ENCODE results near the gene CPNE4. TPM values are rescaled to one million over a fixed set of nuclear protein-coding genes. Genes with fewer than 3 reads are reported as not detected.

The CPNE4 gene
- total RNA-seq, 2 experiments from 2014 or later: not detected

DNA sequence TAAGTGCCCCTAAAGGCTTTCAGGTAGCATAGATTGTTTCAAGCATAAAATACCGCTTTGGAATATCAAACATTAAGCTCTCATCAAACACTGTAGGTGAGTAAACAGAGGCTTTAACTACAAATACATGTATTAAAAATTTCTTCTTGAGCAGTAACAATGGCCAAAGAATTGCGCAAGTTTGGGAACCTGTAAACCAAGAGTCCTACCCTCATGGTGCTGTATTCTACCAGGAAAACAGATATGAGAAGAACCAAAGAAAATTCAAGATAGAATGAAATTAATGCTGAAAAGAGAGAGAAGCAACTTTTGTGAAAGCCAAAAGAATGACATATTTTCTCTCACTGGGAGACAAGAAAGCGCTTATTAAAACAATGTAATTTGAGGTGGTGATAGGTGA, 45.5 kb downstream of the CPNE4 start:
- H3K4me1 Mint-ChIP-seq (ENCODE audit: low read depth): no peaks in the 10 kb centered on the region
- H3K27me3 Mint-ChIP-seq: peaks cover 5% of the 10 kb centered on the region
- no peaks in the 10 kb centered on the region for H3K9me3 Mint-ChIP-seq
- no peak for TF ChIP-seq CTCF (IDR thresholded peaks at IDR 0.05)
- DNase-seq (no peak), ATAC-seq (no peak)
- no peak overlapping the region for H3K27ac Mint-ChIP-seq
- intact Hi-C loops (cut with micrococcal nuclease): no loop called here
- POLR2A ChIA-PET: no interaction called here
- CTCF ChIA-PET: no interaction called here
- H3K4me3 Mint-ChIP-seq: no peak overlapping the region
- no peaks in the 10 kb centered on the region for H3K36me3 Mint-ChIP-seq (ENCODE audit: low read depth)

DNA sequence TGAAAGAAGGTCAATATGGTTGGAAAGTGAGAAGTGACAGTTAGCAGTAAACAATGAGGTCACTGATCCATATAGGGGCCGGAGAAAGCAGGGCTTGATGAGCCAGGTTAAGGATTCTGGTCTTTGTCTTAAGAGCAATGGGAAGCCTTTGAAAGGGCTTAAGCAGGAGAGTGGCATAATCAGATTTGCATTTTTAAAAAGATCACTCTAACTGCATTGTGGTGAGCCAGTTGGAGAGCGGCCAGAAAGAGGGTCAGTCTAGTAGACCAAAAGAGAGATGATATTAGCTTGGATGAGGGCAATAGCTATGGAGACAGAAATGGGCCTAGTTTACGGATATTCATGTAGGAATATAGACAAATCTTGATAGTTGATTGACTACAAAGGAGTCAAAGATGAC, 46.6 kb downstream of the CPNE4 start:
- Mint-ChIP-seq H3K36me3 (ENCODE audit: low read depth) (no peaks in the 10 kb centered on the region), H3K9me3 (no peaks in the 10 kb centered on the region), H3K27me3 (peaks cover 5% of the 10 kb centered on the region), H3K27ac (no peak overlapping the region), H3K4me1 (ENCODE audit: low read depth) (no peaks in the 10 kb centered on the region), H3K4me3 (no peak overlapping the region)
- POLR2A ChIA-PET: no interaction called here
- ATAC-seq (no peak), DNase-seq (no peak)
- TF ChIP-seq CTCF (IDR thresholded peaks at IDR 0.05): no peak
- CTCF ChIA-PET: no interaction called here
- intact Hi-C loops (cut with micrococcal nuclease): no loop called here

DNA sequence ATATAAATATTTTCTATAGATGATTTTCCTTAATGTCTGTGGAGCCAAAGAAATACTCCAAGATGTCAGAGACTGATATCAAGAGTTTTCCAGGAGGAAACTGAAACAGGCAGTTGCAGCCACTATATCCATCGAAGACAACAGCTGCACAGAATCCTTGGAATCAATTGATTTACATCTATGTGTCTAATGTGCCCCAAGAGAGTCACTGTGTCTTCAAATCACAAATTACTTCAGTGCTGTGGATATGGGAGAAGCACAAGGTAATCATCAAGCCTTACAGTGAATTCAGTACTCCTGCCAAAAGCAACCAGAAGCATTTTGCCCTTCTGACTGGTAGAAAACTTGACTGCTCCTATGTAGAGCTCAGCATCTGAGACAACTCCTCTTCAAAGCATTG, 51.1 kb downstream of the CPNE4 start:
- POLR2A ChIA-PET: no interaction called here
- H3K9me3 Mint-ChIP-seq: peaks cover 2% of the 10 kb centered on the region
- DNase-seq (no peak), ATAC-seq (no peak)
- no peak overlapping the region for H3K4me3 Mint-ChIP-seq
- TF ChIP-seq CTCF (IDR thresholded peaks at IDR 0.05): no peak
- peaks cover 3% of the 10 kb centered on the region for H3K27me3 Mint-ChIP-seq
- H3K4me1 Mint-ChIP-seq (ENCODE audit: low read depth): no peaks in the 10 kb centered on the region
- intact Hi-C loops (cut with micrococcal nuclease): no loop called here
- H3K36me3 Mint-ChIP-seq (ENCODE audit: low read depth): no peaks in the 10 kb centered on the region
- CTCF ChIA-PET: interaction anchor here (1.3 kb wide), 1 partner anchor 434 kb away, joined by 3 read pairs; no protein-coding TSS in a partner anchor
- H3K27ac Mint-ChIP-seq: no peak overlapping the region

DNA sequence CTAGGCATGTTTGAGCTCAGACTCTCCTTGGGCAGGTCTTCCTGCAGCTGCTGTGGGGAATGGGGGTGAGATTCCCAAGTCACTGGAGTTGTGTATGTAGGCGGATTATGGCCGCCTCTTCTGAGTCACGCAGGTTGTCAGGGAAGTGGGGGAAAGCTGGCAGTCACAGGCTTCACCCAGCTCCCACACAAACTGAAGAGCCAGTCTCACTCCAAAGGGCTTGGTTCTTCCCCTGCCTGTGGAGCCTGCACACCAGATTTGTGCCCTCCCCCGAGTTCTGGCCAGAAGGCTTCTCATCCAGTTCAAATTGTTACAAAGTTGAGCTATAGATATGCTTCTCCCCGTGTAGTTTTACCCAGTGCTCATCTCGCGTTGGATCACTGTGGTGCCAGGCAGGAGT, 53.5 kb downstream of the CPNE4 start:
- POLR2A ChIA-PET: interaction anchor here (0.8 kb wide), 1 partner anchor 14 kb away, joined by 4 read pairs; no protein-coding TSS in a partner anchor

GRCh38 chr3:131976448-131976847, 58.4 kb downstream of the CPNE4 start:
- Mint-ChIP-seq H3K4me3 (no peak overlapping the region), H3K27ac (no peak overlapping the region), H3K4me1 (ENCODE audit: low read depth) (no peaks in the 10 kb centered on the region), H3K36me3 (ENCODE audit: low read depth) (no peaks in the 10 kb centered on the region), H3K9me3 (peaks cover 5% of the 10 kb centered on the region), H3K27me3 (no peaks in the 10 kb centered on the region)
- ChIA-PET POLR2A (no interaction called here), CTCF (no interaction called here)
- ATAC-seq (no peak), DNase-seq (no peak)
- TF ChIP-seq CTCF (IDR thresholded peaks at IDR 0.05): no peak
- intact Hi-C loops (cut with micrococcal nuclease): no loop called here

More for the DNA sequence above, 53.5 kb downstream of the CPNE4 start:
- no peak for TF ChIP-seq CTCF (IDR thresholded peaks at IDR 0.05)
- ATAC-seq: no peak
- H3K36me3 Mint-ChIP-seq (ENCODE audit: low read depth): no peaks in the 10 kb centered on the region
- DNase-seq: no peak
- intact Hi-C loops (cut with micrococcal nuclease): no loop called here
- no peak overlapping the region for H3K4me3 Mint-ChIP-seq
- H3K4me1 Mint-ChIP-seq (ENCODE audit: low read depth): no peaks in the 10 kb centered on the region
- CTCF ChIA-PET: no interaction called here
- H3K9me3 Mint-ChIP-seq: peaks cover 5% of the 10 kb centered on the region
- H3K27ac Mint-ChIP-seq: no peak overlapping the region
- peaks cover 3% of the 10 kb centered on the region for H3K27me3 Mint-ChIP-seq

Data from activated CD8-positive, alpha-beta T cell treated with anti-CD3 and anti-CD28 coated beads for 36 hours (primary cell).